Fibroblast of the aortic adventitia (primary cell): ENCODE measurements around the gene FSIP1. TPM values are rescaled to one million over a fixed set of nuclear protein-coding genes. Genes with fewer than 3 reads are reported as not detected.

ENCODE experiments used
- DNase-seq: peaks from one replicate; pipeline ENCODE4 v3.0.0-alpha.2; 2010; ENCODE audit warnings: low read depth
- H3K4me3 ChIP-seq: 2 replicates; pipeline ENCODE4 v1.5.1; 2011; ENCODE audit warnings: low read depth, mild to moderate bottlenecking, control low read depth, low read length, moderate library complexity
- CTCF ChIP-seq: IDR thresholded peaks from 2 replicates; pipeline ENCODE4 v1.5.1; 2011; ENCODE audit warnings: mild to moderate bottlenecking, low read length, control low read depth, inconsistent platforms; ENCODE audit not compliant: insufficient read depth
- total RNA-seq: library from RNA; depleted of rRNA; stranded (reverse); fragments of >200 nt; gene quantifications from 2 replicates; pipeline ENCODE4 v1.2.3, GENCODE V29; 2012; ENCODE audit warnings: low replicate concordance

The FSIP1 gene
- total RNA-seq, 1 donor: 4.2 TPM

GRCh38 chr15:39597751-39598185, 184.9 kb downstream of the FSIP1 start:
- H3K4me3 ChIP-seq: no peak overlapping the region
- no peak for DNase-seq
- no peak for TF ChIP-seq CTCF

- no peak for TF ChIP-seq CTCF
- no peak overlapping the region for H3K4me3 ChIP-seq
- no peak for DNase-seq
These were observed 185.3 kb downstream of the FSIP1 start for GRCh38 chr15:39597336-39597735.

- no peak for TF ChIP-seq CTCF
- no peak overlapping the region for H3K4me3 ChIP-seq
- DNase-seq: peak; percentile 28
These were observed 186.1 kb downstream of the FSIP1 start for GRCh38 chr15:39596358-39597051.

- H3K4me3 ChIP-seq: no peak overlapping the region
- peak; percentile 25 for DNase-seq
- TF ChIP-seq CTCF: no peak
These were observed 187.1 kb downstream of the FSIP1 start for GRCh38 chr15:39595338-39596221.

- peak; percentile 44 for DNase-seq
- no peak for TF ChIP-seq CTCF
- no peak overlapping the region for H3K4me3 ChIP-seq
These were observed 187.9 kb downstream of the FSIP1 start for GRCh38 chr15:39594446-39595337.
